Stimulated activated CD8-positive, alpha-beta memory T cell treated with anti-CD3 and anti-CD28 coated beads, Interleukin-4, amount 100 ng/mL, for 4 hours (primary cell): ENCODE measurements around the gene WDR11.
"Not testable (repeated sequence)": the region's sequence is repeated elsewhere in the genome, so short reads cannot be mapped to it uniquely, and the experiment has no call there.

ENCODE experiments used
- DNase-seq, 2 donors: peaks; one replicate each; pipeline ENCODE4 v3.0.0-alpha.2; 2020; ENCODE audit warnings: low read depth in 2 of 2, low spot score in 1 of 2

The WDR11 gene

DNA sequence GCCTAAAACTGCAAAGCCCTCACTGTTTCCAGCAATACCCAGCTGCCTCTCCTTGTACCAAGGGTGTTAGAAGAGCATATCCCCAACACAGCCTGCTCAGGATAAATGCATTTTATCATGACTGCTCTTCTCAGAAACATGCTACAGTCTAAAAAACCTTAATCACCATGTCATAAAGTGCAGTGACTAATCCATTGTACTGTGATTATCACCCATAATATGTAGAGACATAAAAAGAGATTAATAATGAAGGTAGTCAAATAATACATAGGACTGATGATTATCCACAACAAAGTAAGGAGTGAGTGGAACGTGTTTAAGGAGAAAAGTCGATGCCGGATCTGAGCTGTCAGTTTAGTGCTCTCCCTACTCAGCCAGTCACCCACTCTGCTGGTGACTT is 12.2 kb upstream of the WDR11 start:
- no peak for DNase-seq

DNA sequence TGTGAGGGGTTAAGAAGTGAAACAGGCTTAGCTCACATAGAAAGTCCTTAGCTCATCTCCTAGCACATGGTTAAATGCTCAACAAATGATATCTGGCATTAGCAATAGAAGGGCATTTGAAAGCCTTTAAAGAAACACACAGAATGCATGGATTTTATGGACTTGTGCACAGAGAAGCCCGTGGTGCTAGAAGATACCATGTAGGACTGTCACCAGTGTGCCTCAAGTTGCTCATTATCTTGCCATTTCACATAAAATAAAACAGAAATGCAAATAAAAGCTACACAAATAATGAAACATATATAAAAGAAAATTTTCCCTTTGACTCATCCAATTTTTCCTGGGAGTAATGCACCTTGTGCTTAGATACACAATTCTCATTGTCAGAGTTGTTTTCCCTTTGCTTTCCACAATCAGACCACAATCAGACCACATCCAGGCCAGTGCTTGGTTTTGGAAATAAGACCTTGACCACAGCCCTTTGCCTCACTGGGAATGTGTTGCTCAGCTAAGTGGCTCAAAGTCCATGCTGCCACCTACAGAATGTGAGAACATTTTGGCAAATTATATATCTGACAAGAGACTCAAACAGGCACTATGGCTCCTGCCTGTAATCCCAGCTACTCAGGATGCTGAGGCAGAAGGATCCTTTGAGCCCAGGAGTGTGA is 9.5 kb upstream of the WDR11 start:
- no peak for DNase-seq

DNA sequence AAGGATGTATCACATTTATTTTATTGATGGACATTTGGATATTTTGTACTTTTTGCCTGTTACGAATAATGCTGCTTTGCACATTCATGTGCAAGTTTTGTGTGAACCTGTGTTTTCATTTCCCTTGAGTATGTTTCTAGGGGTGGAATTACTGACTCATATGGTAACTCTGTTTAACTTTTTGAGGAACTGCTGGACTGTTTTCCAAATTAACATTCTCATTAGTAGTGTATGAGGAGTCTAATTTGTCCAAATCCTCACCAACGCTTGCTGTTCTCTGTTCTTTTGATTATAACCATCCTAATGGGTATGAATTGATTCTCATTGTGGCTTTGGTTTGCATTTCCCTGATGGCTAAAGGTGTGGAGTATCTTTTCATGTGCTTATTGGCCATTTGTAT is 3.2 kb downstream of the WDR11 start:
- no peak for DNase-seq

DNA sequence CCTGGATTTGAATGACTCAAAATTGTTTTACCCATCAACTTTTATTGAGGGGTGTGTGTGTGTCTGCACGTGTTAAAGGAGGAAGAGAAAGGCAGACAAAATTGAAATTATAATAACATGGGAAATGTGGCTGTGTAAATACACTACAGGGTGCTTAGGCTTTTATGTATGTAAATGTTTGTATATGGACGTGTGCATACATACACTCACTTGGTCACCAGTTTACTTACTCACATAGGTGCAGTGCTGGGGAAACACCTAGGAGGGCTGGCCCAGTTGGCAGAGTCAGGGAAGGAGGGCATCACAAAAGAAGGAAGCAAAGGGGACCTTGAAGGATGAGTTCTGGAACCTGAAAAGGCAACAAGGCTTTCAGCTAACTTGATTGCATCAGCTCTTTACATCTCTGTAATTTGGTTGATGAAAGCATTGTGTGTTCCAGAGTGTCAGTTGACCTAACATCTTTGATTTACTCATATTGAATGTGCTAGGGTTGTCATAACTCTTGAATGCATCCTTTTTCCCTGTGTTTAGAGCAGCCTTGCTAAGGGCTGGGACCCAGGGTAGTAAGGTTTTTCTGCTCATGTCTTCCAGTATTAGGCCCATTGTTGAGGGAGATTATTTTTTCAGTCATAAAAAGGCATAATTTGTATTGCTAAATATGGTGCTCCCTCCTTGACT is 10.2 kb downstream of the WDR11 start:
- no peak for DNase-seq

DNA sequence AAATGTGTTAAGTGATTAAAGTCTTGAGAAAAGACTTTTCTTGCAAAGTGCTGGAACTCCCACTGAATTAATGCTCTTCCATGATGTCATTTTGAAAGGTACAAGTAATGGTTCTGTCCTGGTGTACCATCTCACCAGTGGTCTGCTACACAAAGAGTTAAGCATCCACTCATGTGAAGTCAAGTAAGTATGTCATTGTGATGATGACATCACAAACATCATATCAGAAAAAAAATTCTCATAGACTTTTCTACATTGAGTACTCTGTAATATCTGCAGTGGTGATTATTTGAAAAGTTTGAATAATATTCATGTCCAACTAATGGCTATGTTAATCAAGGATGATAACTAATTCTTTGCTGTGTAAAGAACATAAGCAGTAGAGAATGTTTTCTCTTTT is 22.6 kb downstream of the WDR11 start:
- DNase-seq, result no peak

DNA sequence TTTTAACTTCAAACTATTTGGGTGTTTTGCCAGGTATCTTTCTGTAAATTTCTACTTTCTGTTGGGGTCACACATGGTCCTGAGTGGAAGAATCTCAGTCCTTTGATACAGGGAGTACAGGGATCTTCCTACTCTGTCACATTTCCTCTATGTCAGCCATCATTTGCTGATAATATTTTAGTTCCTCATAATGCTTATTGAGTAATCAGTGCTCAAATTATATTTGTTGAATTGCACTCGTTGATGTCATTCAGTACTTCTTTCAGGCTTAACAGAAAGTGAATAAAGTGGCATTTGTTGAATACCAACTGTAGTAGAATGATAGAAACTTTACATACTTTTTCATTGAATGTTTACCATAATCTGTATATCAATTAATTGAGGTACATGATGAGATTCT is 31.9 kb downstream of the WDR11 start:
- no peak for DNase-seq

DNA sequence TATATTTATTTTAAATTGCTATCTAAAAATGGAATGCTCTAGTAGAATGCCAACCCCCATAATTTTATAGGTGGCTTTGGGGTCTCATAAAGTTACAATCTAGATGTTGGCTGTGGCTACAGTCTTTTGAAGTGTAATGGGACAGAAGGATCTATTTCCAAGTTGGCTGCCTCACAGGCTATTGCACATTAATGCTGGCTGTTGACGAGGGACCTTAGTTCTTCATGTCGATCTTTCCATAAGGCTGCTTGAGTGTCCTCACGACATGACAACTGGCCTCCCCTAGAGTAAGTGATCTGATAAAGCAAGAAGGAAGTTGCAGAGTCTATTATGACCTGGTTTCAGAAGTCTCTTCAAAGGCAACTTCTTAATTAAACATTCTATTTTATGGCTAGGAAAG is 36.3 kb downstream of the WDR11 start:
- DNase-seq, result no peak

DNA sequence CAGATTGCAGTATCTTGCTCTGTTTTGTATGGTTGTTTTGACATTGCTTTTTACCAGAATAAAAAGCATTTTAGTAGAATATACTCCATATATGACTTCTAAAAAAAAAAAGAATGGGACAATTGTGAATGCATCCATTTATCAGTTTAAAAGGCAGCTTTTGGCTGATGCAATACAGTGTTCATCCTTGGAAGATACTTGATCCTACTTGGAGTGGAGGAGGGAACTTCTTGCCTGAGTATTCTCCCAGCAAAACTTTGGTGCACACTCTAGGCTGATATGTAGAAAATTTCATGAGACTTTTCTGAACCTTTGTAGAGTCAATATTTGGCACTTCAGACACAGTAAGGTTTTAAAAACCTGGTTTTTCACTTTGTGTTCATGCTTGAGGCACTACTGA is 40.2 kb downstream of the WDR11 start:
- no peak for DNase-seq

DNA sequence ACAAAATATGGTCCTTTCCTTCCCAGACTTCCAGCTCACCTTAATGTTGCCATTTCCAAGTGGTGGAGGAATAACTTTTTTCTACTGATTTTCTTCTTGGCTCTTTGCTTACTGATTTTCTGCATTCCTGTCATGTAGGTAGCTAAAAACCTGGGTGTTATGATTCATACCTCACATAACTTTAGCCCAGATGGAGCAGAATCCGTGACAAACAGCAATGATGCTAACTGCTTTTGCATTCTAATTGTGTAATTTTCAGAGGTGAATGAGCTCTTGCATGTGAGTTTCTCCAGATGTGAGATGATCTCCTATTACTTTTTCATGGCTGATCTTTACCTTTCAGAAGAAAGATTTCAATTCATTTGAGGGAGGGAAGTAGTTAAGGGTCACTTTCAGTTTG is 43.4 kb downstream of the WDR11 start:
- no peak for DNase-seq

DNA sequence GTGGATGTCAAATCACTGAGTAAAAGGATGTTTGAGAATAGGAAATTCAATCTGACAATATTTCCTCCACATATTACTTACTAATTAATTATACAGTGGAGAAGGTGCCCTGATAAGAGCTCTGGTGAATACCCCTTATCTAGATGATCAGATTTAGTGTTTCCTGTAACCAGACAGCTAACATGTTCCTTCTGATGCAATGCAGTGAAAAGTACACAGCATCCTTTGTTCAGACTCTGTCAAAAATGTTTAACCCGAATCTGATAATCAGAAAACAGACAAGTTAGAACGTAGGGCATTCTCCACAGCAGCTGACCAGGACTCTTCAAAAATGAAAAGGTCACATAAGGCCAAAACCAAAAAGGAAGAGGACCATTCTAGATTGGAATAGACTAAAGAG is 46.2 kb downstream of the WDR11 start:
- DNase-seq, result no peak

DNA sequence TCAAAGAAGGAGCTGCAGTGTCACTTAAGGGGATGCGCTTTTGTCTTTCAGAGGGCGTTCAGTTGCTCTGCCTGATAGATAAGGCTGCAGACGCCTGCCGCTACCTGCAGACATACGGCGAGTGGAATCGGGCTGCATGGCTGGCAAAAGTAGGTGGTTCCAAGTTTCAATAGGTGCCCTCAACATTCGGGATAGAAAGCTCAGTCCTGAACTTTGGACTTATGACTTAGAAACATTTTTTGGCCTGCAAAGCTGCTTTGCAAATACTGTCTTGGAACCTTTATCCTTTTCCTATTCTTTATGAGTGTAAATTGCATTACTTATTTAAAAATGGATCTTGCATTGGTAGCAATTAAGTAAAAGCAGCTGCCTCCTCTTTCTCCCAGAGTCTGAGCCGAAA is 54.1 kb downstream of the WDR11 start:
- no peak for DNase-seq

DNA sequence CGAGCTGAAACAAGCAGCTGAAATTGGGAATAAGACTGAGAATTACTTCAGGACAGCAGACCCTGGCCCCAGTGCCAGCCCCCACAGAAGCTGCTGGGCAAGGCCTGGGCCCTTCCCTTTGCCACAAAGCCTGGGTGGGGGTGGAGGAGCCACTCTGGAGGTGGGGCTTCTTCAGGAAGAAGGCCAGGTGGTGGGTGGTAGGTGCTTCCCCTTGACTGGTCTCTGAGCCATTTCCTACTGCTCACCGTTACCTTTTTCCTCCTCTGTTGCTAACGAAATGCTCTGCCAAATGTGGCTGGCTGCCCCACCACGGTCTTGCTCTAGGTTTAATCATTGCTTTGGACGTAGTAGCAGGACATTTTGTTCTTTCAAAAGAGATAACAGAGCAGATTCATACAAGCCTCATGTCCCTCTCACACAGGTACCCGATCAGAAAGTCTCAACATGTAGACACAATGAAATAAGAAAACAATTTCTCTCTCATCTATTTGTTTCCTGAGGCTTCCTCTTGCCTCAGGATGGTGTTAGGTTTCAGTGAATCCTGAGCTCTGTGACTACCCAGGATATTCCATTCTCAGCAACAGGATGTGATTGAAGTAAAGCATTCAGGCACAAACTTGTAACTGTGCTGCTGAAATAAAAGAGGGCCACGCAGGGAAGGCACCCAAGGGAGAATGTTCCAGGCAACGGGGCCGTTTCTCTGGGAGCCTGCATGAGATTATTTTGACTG is 66.5 kb downstream of the WDR11 start:
- DNase-seq, result no peak

DNA sequence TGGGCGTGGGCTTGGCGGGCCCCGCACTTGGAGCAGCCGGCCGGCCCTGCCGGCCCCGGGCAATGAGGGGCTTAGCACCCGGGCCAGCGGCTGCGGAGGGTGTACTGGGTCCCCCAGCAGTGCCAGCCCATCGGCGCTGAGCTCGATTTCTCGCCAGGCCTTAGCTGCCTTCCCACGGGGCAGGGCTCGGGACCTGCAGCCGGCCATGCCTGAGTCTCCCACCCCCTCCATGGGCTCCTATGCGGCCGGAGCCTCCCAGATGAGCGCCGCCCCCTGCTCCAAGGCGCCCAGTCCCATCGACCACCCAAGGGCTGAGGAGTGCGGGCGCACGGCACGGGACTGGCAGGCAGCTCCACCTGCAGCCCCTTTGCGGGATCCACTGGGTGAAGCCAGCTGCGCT is 72.7 kb downstream of the WDR11 start:
- DNase-seq, result not testable (repeated sequence)

DNA sequence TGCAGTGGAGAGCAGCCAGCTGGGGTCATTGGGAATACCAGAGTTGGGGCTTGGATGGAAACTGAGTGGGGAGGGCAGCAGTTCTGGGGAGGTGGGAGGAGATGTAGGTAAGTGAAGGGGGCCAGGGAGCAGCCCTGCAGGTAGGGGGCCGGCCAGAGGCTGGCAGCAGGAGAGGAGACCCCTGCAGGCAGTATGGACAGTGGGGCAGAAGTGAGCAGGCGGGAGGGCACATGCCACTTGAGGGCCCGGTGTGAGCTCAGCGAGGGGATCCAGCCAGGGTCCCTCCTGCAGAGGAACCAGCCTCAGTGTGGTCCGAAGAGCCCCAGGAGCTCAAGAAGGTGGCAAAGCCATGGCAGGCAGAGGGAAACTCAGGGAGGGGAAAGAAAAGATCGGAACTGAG is 75.4 kb downstream of the WDR11 start:
- DNase-seq, result no peak

DNA sequence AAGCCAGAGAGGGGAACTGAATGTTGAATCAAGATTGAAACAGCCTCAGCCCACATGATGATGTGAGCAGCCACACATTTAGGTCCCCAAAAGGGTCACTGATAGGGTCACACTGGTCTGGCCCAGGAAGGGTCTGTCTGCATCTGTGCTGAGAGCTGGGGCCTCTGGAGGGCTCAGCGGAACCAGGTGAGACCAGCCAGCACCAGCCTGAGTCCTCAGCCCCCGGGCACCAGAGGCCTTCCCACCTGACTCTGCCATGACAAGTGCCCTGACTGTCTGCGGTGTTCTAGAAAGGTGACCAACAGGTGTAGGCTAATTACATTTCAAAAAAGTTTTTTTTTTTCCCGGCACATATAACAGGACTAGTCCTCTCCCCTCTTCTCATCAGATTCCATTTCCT is 76.2 kb downstream of the WDR11 start:
- DNase-seq, result no peak

DNA sequence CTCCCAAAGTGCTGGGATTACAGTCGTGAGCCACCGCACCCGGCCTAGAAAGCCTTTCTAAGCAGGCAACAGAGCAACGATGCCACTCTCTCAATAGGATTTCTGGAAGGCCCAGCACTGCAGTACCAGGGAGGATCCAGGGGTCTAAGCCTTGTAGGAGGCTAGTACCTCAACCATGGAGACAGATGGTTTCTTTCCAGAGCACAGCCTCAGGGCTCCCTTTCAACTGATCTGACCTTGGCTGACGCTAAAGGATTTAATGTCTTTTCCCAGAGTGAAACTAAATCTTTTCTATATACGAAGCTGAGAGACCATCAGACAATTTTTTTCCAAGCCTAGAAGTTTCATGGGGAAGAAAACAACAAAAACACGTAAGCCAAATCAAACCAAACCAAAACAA is 78.0 kb downstream of the WDR11 start:
- DNase-seq, result no peak

DNA sequence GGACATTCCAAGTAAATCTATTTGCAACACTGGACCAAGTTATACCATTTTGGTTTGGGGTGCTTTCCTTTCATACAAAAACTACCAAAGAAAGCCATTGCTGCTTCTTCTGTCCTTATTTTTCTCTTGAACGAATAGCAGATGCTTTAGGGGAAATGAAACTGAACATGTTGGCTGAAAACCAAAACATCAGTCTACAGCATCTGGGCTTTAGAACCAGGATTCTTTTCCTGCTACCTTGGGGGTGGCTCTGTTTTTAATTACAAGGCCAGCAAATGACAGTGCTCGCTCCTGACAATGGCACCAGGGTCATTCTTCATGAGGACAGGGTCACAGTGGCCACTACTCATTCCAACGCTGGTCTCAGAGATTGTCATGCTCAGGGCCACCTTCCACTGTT is 80.3 kb downstream of the WDR11 start:
- no peak for DNase-seq

DNA sequence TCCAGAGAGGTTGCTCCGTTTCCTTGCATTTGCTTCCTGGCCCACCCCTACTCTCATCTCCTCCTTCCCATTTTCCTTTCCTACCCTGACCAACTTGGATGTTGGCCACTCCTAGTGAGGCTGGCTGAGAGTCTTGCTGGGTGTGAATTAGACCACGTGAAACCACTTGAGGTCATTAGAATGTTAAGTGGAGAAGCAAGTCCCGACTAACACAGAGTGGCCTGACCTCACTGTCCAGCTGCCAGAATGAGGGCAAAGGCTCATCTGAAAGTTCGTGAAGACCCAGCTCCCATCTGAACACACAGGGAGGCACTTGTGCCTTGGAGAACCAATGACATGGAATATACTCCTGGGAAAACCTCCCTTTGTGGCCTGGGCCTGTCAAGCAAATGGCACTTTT is 80.8 kb downstream of the WDR11 start:
- no peak for DNase-seq

DNA sequence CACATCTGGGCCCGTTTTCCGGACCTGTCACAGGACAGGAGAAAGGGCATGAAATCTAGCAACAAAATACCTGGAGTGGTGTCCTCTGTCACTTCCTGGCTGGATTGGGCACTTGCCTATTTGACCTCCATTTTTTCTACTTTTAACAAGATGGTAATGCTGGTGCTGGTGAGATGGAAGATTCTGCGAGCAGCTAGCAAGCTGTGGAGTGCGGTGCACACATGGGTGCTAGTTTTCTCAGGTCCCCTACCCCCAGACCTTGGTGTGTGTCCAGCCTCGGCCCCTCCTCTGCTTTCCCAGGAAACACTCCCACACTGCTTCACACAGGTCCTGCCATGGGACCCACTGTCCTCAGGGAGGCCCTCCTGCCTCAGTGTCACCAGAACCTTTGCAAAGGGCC is 87.7 kb downstream of the WDR11 start:
- no peak for DNase-seq

DNA sequence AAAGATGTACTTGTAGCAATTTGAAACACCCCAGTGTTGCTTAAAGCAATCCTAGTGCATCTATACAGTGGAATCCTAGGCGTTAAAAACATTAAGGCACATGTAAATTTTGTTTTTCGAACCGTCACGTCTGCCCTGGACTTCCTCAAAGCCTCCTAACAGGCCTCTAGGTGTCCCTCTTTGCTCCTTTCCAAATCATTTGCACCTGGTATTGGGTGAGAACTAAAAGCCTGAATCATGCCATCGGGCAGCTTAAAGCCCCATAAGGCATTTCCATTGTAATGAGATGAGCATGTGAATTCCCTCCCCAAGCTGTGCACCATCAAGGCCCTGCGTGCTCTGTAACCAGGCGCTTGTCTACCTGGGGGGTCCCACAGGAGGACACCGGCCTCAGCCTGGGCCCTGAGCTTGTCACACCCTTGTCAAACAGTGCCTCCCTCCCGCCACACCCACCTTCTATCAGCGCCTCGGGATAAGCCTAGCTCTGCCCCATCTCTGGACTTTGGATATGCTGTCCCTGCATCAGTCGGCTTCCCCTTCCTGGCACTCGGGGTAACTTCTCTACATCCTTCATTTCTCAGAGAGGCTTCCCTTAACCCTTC is 89.2 kb downstream of the WDR11 start:
- no peak for DNase-seq

DNA sequence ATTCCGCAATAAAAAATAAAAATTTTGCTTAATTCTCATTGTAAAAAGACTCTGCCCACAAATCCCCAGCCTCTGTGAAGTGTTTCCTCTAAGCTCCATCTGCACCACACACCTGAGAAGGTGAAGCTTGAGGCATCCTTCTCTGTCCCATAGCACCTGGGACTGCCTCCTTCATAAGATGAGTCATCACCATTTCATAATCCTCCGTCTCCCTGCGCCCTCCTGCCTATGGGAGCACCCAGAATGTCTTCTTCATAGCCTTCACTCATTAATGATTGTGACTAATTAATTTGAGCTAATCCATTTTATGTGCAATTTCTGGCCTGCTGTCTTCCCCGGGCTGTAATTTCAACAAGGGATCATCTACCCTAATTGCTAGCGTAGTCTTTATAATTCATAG is 90.3 kb downstream of the WDR11 start:
- DNase-seq, result no peak

DNA sequence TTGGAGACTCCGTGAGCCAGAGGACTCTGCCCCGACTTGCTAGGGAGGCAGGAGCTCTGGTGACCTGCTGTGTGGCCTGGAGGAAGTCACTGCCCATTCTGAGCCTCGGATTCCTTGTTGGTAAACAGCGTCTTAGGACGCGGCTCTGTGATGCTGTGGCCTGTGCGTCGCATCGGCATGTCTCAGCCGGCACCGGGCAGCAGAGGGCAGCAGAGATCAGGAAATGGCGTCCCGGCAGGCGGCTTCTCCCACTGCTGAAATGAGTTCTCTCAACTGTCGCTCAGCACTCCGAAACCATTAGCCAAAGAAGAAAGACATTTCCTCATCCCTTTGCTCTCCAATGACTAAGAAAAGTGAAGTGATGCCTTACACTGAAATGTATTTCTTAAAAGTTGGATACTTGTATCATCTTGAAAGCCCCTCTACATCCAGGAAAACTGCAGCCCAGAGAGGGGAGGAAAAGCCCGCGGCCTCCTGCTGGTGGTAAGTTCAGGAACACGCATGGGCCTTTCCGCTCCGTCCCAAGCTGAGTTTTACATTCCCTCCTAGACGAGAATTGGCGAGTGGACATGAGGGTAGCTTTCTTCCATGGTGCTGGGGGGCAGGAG is 91.7 kb downstream of the WDR11 start:
- DNase-seq, result peak; percentile 20 to 44
